HEK293 (cell line): ENCODE data around the gene GNB3.
A peak's percentile ranks its signal among the peaks of the same experiment; 100 is the strongest.

ENCODE experiments used
- MZF1 ChIP-seq: fragments of 450-650 bp; formaldehyde crosslinking; IDR thresholded peaks from 2 replicates; pipeline ENCODE4 v1.5.1; 2017; ENCODE audit warnings: missing biosample characterization, missing genetic modification characterization, borderline replicate concordance
- RBAK ChIP-seq: fragments of 450-650 bp; formaldehyde crosslinking; IDR thresholded peaks from 2 replicates; pipeline ENCODE4 v1.5.1; 2016; ENCODE audit warnings: missing biosample characterization, missing genetic modification characterization
- SALL2 ChIP-seq: fragments of 450-650 bp; formaldehyde crosslinking; IDR thresholded peaks from 2 replicates; pipeline ENCODE4 v1.5.0; 2017; ENCODE audit warnings: missing biosample characterization, mild to moderate bottlenecking, missing genetic modification characterization, borderline replicate concordance
- SCRT2 ChIP-seq: fragments of 450-650 bp; formaldehyde crosslinking; IDR thresholded peaks from 2 replicates; pipeline ENCODE4 v1.5.1; 2016; ENCODE audit warnings: missing biosample characterization, missing genetic modification characterization
- WT1 ChIP-seq: fragments of 450-650 bp; formaldehyde crosslinking; IDR thresholded peaks from 2 replicates; pipeline ENCODE4 v1.5.1; 2016; ENCODE audit warnings: missing biosample characterization, missing genetic modification characterization
- ZBTB10 ChIP-seq: fragments of 450-650 bp; formaldehyde crosslinking; IDR thresholded peaks from 2 replicates; pipeline ENCODE4 v1.5.1; 2016; ENCODE audit warnings: missing biosample characterization, missing genetic modification characterization
- ZBTB11 ChIP-seq: fragments of 450-650 bp; formaldehyde crosslinking; conservative IDR thresholded peaks from 2 replicates; pipeline ENCODE4 v1.5.1; 2016; ENCODE audit warnings: low read depth, missing biosample characterization, missing genetic modification characterization
- ZBTB21 ChIP-seq: fragments of 450-650 bp; formaldehyde crosslinking; IDR thresholded peaks from 2 replicates; pipeline ENCODE4 v1.5.1; 2017; ENCODE audit warnings: missing biosample characterization, missing genetic modification characterization
- ZBTB7A ChIP-seq: fragments of 450-650 bp; formaldehyde crosslinking; IDR thresholded peaks from 2 replicates; pipeline ENCODE4 v1.5.1; 2016; ENCODE audit warnings: low read depth, missing biosample characterization, missing genetic modification characterization
- ZNF140 ChIP-seq: fragments of 450-650 bp; formaldehyde crosslinking; IDR thresholded peaks from 2 replicates; pipeline ENCODE4 v1.5.1; 2016; ENCODE audit warnings: missing biosample characterization, missing genetic modification characterization
- ZNF155 ChIP-seq: fragments of 450-650 bp; formaldehyde crosslinking; IDR thresholded peaks from 2 replicates; pipeline ENCODE4 v1.5.1; 2016; ENCODE audit warnings: missing biosample characterization, missing genetic modification characterization
- ZNF157 ChIP-seq: fragments of 450-650 bp; formaldehyde crosslinking; IDR thresholded peaks from 2 replicates; pipeline ENCODE4 v1.5.1; 2016; ENCODE audit warnings: missing biosample characterization, missing genetic modification characterization
- ZNF16 ChIP-seq: fragments of 450-650 bp; formaldehyde crosslinking; IDR thresholded peaks from 2 replicates; pipeline ENCODE4 v1.5.1; 2016; ENCODE audit warnings: low read depth, missing biosample characterization, missing genetic modification characterization
- ZNF184 ChIP-seq: fragments of 450-650 bp; IDR thresholded peaks from 2 replicates; pipeline ENCODE4 v1.5.1; 2018; ENCODE audit warnings: missing biosample characterization, mild to moderate bottlenecking, missing genetic modification characterization
- ZNF2 ChIP-seq: fragments of 450-650 bp; formaldehyde crosslinking; IDR thresholded peaks from 2 replicates; pipeline ENCODE4 v1.5.1; 2016; ENCODE audit warnings: missing biosample characterization, missing genetic modification characterization
- ZNF394 ChIP-seq: fragments of 450-650 bp; formaldehyde crosslinking; IDR thresholded peaks from 2 replicates; pipeline ENCODE4 v1.5.1; 2016; ENCODE audit warnings: missing biosample characterization, missing genetic modification characterization, mild to moderate bottlenecking, moderate library complexity, borderline replicate concordance
- ZNF398 ChIP-seq: fragments of 450-650 bp; formaldehyde crosslinking; IDR thresholded peaks from 2 replicates; pipeline ENCODE4 v1.5.1; 2017; ENCODE audit warnings: missing biosample characterization, missing genetic modification characterization
- ZNF518A ChIP-seq: fragments of 450-650 bp; formaldehyde crosslinking; conservative IDR thresholded peaks from 2 replicates; pipeline ENCODE4 v1.5.1; 2016; ENCODE audit warnings: low read depth, missing biosample characterization, missing genetic modification characterization
- ZNF544 ChIP-seq: fragments of 450-650 bp; formaldehyde crosslinking; IDR thresholded peaks from 2 replicates; pipeline ENCODE4 v1.5.0; 2017; ENCODE audit warnings: missing biosample characterization, missing genetic modification characterization
- ZNF561 ChIP-seq: fragments of 450-650 bp; IDR thresholded peaks from 2 replicates; pipeline ENCODE4 v1.5.1; 2018; ENCODE audit warnings: missing biosample characterization, missing genetic modification characterization, borderline replicate concordance
- ZNF585B ChIP-seq: fragments of 450-650 bp; formaldehyde crosslinking; IDR thresholded peaks from 2 replicates; pipeline ENCODE4 v1.5.1; 2016; ENCODE audit warnings: missing biosample characterization, missing genetic modification characterization
- ZNF621 ChIP-seq: fragments of 450-650 bp; formaldehyde crosslinking; IDR thresholded peaks from 2 replicates; pipeline ENCODE4 v1.5.1; 2017; ENCODE audit warnings: missing biosample characterization, missing genetic modification characterization
- ZNF658 ChIP-seq: fragments of 450-650 bp; formaldehyde crosslinking; IDR thresholded peaks from 2 replicates; pipeline ENCODE4; 2016; ENCODE audit warnings: missing biosample characterization, missing genetic modification characterization
- ZNF776 ChIP-seq: fragments of 450-650 bp; formaldehyde crosslinking; IDR thresholded peaks from 2 replicates; pipeline ENCODE4 v1.5.0; 2017; ENCODE audit warnings: missing biosample characterization, missing genetic modification characterization, borderline replicate concordance
- ZNF791 ChIP-seq: fragments of 450-650 bp; formaldehyde crosslinking; IDR thresholded peaks from 2 replicates; pipeline ENCODE4 v1.5.1; 2016; ENCODE audit warnings: missing biosample characterization, missing genetic modification characterization
- ZNF837 ChIP-seq: fragments of 450-650 bp; formaldehyde crosslinking; IDR thresholded peaks from 2 replicates; pipeline ENCODE4 v1.5.1; 2016; ENCODE audit warnings: missing biosample characterization, missing genetic modification characterization
- ZSCAN23 ChIP-seq: fragments of 450-650 bp; formaldehyde crosslinking; IDR thresholded peaks from 2 replicates; pipeline ENCODE4 v1.5.1; 2016; ENCODE audit warnings: missing biosample characterization, missing genetic modification characterization

GNB3 gene

GRCh38 chr12:6828781-6829535 lies 11.8 kb upstream of the GNB3 start (continued):
- peak; percentile 85 for TF ChIP-seq ZNF398 (tag by site-specific recombination)
- TF ChIP-seq ZSCAN23 (tag by site-specific recombination), result 0 out of 2 replicates have a peak, but pooled peaks have one; percentile 69
- no peak; the same call in 1 of the 2 replicates for TF ChIP-seq ZNF791 (tag by site-specific recombination)
- TF ChIP-seq ZNF2 (tag by site-specific recombination), result peak; percentile 98
- TF ChIP-seq ZNF155, result no peak
- no peak for TF ChIP-seq ZNF776
- TF ChIP-seq ZBTB10, result peak; percentile 90
- no peak for TF ChIP-seq ZNF585B (tag by site-specific recombination)
- peak; percentile 59 for TF ChIP-seq ZBTB11 (tag by site-specific recombination)
- peak; percentile 75 for TF ChIP-seq ZBTB7A (tag by site-specific recombination)
- 0 out of 2 replicates have a peak, but pooled peaks have one; percentile 67 for TF ChIP-seq ZNF837 (tag by site-specific recombination)
- peak; percentile 43; the same call in 1 of the 2 replicates for TF ChIP-seq ZBTB21 (tag by site-specific recombination)
- no peak for TF ChIP-seq ZNF16 (tag by site-specific recombination)
- TF ChIP-seq ZNF561 (tag by site-specific recombination), result peak; percentile 30; the same call in 1 of the 2 replicates
- TF ChIP-seq ZNF544 (tag by site-specific recombination), result no peak
- peak; percentile 65; the same call in 1 of the 2 replicates for TF ChIP-seq WT1 (tag by site-specific recombination)
- no peak; the same call in 1 of the 2 replicates for TF ChIP-seq ZNF157
- TF ChIP-seq SCRT2 (tag by site-specific recombination), result no peak
- no peak for TF ChIP-seq SALL2
- TF ChIP-seq ZNF658, result no peak
- TF ChIP-seq MZF1, result no peak
- no peak for TF ChIP-seq ZNF184
- TF ChIP-seq ZNF140 (tag by site-specific recombination), result no peak
- TF ChIP-seq ZNF518A (tag by site-specific recombination), result no peak
- TF ChIP-seq ZNF621, result no peak
- TF ChIP-seq RBAK (tag by site-specific recombination), result 0 out of 2 replicates have a peak, but pooled peaks have one; percentile 25
- no peak; the same call in 1 of the 2 replicates for TF ChIP-seq ZNF394 (tag by site-specific recombination)
